Activated CD8-positive, alpha-beta memory T cell treated with anti-CD3 and anti-CD28 coated beads, Interleukin-2, amount 50 U/mL, for 4 hours (primary cell): ENCODE data around the gene RCCD1.

Source experiments
- DNase-seq: peaks from one replicate; pipeline ENCODE4 v3.0.0-alpha.2; 2020

Gene RCCD1

DNA sequence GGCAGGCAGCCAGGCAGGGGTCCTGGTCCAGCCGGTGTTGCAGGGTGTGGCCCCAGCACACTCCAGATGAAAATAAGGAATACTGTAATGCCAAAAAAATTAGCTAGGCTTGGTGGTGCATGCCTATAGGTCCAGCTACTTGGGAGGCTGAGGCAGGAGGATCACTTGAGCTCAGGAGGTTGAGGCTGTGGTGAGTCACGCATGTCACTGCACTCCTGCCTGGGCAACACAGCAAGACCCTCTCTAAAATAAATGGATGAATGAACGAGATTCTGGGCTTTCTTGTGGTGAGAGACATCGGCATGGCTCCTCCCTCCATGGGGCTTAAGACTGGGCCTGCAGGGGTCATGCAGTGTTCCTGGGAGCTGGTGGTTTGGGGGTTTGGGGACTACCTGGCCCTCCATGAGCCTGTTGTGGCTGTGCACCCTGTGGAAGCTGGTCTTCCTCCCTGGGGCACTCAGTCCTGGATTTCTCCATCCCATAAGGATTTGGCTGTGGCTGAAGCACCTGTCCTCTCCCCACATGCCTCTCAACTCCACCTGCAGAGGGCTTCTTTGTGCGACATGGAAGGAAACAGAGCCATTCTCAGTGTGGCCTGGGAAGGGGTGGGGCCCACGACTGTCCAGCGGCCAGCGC, 7.6 kb upstream of the RCCD1 start:
- DNase-seq = no peak

DNA sequence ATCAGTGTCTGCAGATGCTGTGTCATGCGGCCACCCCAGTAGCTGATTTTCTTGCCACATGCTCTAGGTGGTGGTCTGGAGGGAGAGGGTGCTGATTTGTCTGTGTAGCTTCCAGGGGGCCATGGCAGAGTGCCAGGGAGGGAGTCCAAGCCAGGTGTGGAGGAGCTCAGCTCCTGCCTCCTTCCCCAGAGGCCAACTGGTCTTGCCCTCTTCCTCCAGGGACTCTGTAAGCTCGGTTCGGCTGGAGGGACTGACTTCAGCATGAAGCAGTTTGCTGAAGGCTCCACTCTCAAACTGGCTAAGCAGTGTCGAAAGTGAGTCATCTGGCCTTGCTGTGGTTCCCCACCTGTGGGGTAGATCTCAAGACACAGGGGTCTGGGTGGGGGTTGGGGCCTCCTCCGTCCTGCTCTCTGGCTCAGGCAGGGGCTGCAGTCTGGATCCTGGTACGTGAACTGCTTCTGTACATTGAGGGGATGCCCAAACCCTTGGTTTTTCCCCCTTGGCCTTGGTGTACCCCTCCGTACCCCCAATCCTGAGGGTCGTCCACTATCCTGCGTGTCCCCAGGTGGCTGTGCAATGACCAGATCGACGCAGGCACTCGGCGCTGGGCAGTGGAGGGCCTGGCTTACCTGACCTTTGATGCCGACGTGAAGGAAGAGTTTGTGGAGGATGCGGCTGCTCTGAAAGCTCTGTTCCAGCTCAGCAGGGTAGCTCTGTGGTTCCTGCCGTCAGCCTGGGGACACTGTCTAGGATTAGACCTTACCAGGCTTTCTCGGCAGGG, 6.9 kb upstream of the RCCD1 start:
- DNase-seq = no peak

DNA sequence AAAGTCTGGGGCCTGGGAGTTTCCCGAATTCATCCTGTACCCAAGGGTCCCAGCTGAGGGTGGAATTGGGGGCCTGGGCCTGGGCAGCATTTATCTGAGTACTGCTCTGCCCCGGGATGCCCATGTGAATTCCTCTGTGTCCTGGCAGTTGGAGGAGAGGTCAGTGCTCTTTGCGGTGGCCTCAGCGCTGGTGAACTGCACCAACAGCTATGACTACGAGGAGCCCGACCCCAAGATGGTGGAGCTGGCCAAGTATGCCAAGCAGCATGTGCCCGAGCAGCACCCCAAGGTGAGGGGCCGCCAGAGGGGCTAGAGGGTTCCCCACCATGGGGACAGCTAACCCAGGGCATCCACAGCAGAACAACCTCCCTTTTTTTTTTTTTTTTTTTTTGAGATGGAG, 6.2 kb upstream of the RCCD1 start:
- no peak for DNase-seq

DNA sequence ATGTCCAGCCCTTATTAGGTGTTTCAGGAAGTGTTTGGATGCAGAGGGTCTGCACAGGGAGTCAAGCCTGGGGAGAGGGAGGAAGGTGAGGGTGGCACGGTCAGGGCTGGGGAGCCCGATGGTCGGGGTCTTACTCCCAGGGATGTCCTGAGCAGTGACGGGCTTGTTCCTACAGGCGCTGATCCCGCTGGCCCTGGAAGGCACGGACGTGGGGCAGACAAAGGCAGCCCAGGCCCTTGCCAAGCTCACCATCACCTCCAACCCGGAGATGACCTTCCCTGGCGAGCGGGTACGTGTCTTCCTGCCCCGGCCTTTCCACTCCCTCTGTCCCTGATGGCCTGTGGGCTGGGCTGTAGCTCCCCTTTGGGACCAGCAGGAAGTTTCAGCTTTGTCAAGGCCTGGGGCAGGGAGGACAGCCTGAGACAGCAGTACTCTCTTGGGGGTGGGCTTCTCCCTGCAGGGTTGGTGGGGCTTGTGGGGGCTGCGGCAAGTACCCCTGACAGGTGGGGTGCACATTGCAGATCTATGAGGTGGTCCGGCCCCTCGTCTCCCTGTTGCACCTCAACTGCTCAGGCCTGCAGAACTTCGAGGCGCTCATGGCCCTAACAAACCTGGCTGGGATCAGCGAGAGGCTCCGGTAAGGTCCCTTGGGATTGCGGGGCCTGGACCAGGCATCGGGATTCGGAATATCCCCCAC, 4.6 kb upstream of the RCCD1 start:
- DNase-seq = no peak

DNA sequence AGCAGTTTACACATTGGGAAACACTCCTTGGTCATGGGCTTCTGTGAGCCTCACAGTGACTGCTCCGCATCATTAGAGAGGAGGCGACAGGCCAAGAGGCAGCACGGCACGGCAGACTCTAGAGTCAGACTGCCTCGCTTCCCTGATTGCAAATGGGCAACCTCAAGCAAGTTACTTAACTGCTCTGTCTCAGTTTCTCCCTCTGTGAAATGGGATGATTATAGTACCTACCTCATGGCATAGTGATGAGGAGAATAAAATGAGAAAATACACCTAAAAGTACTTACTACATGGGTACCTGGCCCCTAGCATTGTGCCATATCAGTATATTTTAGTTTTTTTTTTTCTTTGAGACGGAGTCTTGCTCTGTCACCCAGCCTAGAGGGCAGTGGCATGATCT, 4.0 kb upstream of the RCCD1 start:
- no peak for DNase-seq

DNA sequence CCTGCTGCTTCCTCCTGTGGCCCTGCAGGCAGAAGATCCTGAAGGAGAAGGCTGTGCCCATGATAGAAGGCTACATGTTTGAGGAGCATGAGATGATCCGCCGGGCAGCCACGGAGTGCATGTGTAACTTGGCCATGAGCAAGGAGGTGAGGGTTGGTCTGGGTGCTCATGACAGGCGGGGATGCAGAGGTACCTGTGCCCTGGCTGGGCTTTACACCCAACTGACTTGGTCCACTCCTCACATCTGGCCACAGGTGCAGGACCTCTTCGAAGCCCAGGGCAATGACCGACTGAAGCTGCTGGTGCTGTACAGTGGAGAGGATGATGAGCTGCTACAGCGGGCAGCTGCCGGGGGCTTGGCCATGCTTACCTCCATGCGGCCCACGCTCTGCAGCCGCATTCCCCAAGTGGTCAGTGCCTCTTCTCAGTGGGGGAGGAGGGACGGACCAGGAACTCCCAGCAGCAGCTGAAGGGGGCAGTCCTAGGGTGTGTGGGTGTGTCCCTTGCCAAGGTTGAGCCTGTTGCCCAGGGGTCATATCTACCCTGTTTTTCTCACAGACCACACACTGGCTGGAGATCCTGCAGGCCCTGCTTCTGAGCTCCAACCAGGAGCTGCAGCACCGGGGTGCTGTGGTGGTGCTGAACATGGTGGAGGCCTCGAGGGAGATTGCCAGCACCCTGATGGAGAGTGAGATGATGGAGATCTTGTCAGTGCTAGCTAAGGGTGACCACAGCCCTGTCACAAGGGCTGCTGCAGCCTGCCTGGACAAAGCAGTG, 1.6 kb upstream of the RCCD1 start:
- no peak for DNase-seq

DNA sequence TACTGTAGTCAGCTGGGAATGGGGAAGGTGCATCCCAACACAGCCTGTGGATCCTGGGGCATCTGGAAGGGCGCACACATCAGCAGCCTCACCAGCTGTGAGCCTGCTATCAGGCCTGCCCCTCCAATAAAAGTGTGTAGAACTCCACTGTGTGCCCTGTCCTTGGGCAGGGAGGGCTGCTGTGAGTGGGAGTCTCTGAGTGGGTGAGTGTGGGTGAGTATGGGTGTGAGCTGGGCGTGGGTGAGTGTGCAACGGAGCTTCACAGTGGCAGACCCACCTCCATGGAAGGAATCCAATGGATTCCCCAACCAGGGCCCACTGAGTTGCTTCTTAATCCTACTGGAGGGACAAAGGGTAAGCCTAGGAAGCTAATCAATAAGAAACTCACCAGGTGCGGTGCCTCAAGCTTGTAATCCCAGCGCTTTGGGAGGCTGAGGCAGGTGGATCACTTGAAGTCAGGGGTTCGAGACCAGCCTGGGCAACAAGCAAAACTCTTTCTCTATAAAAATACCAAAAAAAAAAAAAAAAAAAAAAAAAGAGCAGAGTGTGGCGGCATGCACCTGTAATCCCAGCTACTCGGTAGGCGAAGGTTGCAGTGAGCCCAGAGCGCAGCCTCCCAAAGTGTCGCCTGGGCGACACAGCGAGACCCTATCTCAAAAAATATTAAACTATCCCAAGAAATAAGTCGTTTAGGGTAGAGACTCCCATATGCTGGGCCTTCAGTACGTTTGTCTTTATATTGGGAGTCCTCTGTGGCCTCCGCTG, 555 bp upstream of the RCCD1 start:
- DNase-seq = no peak

DNA sequence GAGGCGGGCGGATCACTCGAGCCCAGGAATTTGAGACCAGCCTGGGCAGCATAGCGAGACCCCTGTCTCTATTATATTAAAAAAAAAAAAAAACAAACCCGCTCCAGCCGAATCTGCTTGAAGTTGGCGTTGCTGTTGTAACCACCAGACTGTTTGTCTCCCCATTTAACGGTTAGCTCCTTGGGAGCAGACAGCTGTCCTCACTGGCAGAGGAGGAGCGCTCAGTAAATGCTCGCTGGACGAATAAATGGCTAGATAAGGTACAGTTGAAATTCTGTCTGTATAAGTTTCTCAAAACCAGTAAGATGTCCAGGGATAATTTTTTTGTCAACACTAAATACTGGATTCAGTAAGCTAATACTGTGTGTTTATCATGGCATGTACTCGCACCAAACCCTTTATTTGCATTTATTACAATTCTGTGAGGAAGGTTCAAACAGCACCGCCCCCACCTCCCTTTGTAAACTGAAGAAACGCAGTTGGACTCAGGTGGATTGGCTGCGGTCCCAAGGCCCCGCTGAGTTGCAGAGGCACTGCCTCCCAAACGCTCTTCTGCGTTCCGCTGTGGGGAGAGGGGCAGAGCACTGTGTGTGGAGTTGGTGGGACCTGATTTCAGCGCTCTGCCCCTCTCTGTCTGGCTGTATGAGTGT, 1.1 kb downstream of the RCCD1 start:
- DNase-seq = no peak

DNA sequence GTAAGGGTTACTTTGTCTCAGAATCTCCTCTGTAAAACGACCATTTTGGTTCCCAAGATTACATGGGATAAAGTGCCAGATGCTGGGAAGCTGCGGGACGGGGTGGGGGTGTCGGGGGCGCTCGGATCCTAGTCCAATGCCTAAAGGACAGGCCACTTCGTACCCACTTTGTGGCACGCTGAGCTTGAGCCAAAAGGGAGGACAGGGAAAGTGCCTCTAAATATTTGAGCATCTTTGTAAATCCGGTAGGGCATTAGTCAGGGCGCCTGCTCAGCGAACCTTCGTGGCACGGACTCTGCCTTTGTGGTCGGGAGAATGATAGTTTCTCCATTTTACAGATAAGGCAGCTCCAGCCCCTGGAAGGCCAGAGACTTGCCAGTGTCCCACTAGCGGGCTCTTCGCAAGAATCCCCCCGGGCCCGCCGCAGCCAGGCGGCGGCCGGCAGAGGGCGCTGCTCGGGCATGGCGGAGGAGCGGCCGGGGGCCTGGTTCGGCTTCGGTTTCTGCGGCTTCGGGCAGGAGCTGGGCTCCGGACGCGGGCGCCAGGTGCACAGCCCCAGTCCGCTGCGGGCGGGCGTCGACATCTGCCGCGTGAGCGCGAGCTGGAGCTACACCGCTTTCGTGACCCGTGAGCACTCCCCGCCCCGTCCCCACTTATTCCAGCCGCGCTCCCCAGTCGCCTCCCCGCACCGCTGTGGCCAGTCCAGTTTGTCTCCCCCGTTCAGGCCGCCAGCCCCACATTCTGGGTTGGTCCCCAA, 1.8 kb downstream of the RCCD1 start:
- DNase-seq = peak; percentile 71

DNA sequence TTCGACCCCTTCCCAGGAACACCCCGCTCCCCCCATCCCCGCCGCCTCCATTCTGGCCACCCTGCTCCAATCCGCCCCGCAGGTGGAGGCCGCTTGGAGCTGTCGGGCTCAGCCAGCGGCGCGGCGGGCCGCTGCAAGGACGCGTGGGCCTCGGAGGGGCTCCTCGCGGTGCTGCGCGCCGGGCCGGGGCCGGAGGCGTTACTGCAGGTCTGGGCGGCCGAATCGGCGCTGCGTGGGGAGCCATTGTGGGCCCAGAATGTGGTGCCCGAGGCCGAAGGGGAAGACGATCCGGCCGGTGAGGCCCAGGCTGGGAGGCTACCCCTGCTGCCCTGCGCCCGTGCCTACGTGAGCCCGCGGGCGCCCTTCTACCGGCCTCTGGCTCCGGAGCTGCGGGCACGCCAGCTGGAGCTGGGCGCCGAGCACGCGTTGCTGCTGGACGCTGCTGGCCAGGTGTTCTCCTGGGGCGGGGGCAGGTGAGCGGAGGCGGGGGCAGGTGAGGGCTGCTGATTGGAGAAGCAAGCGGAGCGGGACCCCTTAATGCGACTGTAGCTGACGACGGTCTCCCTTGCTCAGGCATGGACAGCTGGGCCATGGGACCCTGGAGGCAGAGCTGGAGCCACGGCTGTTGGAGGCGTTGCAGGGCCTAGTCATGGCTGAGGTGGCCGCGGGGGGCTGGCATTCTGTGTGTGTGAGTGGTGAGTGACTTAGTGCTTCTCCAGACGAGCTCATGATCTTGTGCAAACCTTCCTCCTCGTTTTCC, 2.5 kb downstream of the RCCD1 start:
- DNase-seq = no peak

DNA sequence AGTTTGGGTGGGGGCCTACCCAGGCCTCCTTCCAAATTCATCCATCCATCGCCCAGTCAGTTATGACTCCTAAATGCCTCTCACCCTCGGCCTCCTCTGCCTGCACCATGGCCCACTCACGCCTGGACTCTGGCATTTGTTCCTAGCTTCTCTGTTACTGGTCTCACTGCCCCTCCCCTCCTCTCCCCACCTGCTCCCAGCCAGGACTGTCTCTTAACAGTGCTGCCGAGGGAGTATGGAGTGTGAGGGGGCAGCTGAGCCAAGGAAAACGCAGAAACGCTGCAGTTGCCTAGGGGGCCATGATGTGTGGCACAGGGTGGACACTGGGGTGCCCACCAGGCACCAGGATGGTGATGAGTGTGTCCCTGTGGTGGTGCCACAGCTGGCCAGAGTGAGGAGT, 3.1 kb downstream of the RCCD1 start:
- no peak for DNase-seq

DNA sequence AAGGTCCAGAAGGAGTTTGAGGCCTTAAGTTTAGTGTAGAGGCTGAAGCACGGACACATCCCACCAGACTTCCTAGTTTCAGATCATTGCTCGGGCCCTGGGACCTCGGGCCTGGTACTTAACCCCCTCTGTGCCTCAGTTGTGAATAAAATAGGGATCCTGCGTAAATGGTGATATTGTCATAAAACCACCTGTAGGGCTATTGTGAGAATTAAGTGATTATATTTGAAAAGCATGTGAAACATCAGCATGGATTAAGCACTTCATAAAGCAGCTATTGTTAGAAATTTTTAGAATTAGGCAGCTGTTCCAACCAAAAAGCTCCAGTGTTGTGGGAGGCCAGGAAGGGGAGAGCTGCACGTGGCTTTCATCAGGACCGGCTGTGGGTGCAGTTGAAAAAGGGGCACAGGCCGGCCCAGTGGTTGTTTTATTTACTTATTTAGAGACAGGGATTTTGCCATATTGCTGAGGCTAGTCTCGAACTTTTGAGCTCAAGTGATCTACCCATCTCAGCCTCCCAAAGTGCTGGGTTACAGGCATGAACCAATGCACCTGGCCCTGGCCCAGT, 4.4 kb downstream of the RCCD1 start:
- no peak for DNase-seq

DNA sequence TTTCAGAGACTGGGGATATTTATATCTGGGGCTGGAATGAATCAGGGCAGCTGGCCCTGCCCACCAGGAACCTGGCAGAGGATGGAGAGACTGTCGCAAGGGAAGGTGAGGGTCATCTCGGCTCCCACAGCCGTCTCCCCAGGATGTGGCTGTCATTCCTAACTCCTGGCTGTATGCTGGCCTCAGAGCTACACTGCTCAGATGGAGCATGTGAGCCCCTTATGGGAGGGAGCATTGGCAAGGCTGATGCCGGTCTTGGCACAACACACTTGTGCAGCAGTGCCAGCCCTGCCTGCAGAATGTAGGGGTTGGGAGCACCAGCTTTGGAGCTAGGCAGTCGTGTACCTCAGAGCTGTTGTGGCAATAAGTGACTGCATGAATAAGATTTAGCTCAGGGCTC, 5.2 kb downstream of the RCCD1 start:
- DNase-seq = no peak

DNA sequence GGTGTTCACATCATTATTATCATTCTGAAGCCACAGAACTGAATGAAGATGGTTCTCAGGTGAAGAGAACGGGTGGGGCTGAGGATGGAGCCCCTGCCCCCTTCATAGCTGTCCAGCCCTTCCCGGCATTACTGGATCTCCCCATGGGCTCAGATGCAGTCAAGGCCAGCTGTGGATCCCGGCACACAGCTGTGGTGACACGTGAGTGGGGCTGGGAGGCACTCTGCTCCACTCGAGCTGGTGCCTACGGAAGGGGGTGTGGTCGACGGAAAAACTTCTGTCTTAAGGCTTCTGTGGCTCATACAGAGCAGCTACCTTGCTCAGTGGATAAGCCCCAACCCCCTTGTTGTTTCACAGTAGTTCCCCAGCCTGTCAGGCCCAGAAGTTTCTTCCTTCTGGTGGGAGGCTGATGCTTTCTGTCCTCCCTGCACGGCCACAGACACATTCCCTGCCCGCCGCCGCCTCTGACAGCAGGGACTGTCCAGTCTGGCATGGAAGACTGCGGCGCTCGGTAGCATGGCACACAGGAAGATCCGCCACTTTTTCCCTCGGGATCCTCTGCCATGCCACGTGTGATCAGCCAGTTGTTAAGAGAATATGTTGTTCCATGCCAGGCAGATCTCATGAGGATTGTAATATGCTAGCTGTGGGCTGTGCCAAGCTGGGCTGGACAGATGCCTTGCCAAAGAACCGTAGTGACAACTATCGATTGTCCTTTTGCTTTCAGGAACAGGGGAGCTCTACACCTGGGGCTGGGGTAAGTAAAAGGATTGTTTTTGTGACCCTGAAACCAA, 5.8 kb downstream of the RCCD1 start:
- DNase-seq = no peak

DNA sequence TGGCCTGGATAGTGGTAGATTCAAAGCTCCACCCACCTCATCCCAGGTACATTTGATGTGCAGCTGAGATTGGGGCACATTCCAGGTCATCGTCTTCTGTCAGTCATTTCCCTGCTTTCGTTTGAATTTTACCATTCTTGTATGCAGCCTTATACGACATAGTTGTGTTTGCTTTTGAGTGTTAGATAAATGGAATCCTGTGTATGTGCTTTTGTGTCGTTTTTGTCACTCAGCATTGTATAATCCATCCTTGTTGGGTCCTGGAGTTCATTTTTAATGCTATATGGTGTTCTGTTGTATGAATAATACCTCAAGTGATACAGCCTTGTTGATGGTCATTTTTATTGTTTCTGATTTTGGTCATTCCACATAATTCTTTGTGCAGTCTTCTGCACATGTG, 7.3 kb downstream of the RCCD1 start:
- no peak for DNase-seq

DNA sequence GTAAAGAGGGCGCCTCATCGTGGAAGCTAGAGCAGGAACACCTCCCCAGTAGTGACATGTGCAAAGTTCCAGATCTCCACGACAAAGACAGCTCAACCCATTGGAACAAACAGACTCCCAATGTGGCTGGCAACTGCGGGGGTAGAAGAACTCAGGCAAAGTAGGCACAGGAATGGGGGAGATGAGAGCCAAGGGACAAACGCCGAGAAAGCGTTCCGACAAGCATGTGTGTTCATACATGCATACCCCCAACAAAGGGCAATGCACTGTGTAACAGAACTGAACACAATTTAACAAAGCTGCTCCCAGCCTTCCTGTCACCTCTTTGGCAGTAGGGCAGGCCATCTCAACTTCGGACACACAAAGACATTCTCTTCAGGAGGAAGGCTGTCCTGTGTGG, 11.6 kb downstream of the RCCD1 start:
- no peak for DNase-seq

DNA sequence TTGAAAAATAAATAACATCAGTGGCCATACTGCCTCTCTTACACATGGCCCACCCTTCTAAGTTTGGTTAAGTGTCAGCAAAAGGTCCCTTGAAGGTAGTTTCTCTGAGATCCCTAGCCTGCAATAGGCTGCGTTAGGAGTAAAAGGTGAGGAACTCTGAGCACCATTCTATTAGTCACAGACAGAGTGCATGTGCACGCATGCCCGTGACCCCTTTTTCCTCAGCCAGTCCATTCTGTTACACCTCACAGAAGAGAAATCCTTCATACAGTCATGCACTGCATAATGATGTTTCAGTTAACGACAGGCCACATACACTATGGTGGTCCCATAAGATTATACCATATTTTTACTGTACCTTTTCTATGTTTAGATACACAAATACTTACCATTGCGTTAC, 12.5 kb downstream of the RCCD1 start:
- no peak for DNase-seq

DNA sequence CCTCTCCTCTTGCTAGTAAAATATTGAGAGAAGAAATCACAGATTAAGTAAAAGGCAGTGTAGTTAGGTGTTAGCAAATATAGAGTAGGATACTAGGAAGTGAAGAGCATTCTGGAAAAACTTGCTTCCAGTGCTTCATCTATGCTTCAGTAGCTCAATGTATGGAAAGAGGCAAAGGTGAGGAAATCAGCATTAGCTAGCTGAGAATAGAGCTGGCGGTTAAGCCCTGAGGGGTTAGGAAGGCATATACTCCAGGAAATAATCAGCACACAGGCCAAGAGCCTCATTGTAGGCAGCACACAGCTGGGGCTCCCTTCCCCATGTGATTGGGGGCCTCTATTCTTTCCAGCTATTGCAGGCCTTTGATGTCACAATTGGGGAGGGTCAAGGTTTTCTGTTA, 13.8 kb downstream of the RCCD1 start:
- no peak for DNase-seq

DNA sequence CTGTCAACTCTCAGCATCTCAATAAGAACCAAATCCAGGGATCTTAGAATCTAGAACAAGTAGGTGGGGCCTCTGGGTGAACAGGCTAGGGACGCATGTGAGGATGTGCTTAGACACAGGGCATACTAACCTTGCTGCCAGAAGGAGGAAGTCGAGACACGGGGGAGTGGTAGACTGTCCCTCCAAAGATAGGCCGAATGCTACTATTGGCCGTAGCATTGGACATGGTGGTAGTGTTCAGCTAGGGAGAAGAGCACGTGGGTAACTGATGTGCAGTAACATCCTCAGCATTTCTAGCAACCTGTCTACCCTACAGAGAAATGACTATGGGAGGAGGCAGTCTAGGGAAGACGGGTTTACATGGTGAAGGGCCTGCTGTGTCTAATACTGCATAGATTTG, 15.6 kb downstream of the RCCD1 start:
- no peak for DNase-seq
